22Rv1 (cell line): ENCODE measurements around the gene HMG20B.

ENCODE experiments used
- ZFX ChIP-seq: fragments of 450-650 bp; IDR thresholded peaks from 2 replicates; pipeline ENCODE4 v1.6.1; 2017; ENCODE audit warnings: antibody characterized with exemption, borderline replicate concordance
- TF ChIP-seq, protein P1 (sequence below): fragments of 450-650 bp; IDR thresholded peaks from 2 replicates; pipeline ENCODE4 v1.5.1; 2017; ENCODE audit warnings: mild to moderate bottlenecking

DNA sequence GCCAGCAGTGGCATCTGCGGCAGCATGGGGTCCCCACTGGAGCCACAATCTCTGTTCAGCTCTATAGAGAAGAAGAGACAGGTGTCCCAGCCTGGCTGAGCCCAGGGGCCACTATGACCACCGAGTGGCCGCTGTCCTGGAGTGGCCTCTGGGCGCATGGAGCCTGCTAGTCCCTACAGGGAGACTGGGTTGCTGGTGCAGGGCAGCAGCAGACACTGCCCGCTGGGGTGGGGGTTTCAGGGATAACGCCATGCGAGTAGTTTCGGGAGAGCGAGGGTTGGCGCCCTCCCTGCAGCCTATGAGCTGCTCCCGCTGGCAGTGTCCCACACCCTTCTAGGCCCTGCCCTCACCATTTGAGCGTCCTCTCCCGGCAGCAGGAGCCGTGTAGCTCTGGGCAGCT, 44.7 kb upstream of the HMG20B start:
- TF ChIP-seq, protein P1, sequence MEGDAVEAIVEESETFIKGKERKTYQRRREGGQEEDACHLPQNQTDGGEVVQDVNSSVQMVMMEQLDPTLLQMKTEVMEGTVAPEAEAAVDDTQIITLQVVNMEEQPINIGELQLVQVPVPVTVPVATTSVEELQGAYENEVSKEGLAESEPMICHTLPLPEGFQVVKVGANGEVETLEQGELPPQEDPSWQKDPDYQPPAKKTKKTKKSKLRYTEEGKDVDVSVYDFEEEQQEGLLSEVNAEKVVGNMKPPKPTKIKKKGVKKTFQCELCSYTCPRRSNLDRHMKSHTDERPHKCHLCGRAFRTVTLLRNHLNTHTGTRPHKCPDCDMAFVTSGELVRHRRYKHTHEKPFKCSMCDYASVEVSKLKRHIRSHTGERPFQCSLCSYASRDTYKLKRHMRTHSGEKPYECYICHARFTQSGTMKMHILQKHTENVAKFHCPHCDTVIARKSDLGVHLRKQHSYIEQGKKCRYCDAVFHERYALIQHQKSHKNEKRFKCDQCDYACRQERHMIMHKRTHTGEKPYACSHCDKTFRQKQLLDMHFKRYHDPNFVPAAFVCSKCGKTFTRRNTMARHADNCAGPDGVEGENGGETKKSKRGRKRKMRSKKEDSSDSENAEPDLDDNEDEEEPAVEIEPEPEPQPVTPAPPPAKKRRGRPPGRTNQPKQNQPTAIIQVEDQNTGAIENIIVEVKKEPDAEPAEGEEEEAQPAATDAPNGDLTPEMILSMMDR: no peak
- no peak for TF ChIP-seq ZFX
